GM21619 (cell line): ENCODE data around the gene TLR3.
"Not testable (repeated sequence)": the region's sequence is repeated elsewhere in the genome, so short reads cannot be mapped to it uniquely, and the experiment has no call there.

Experiments
- ATAC-seq: cut with Tn5 transposase; IDR thresholded peaks from one replicate; pipeline ENCODE4 v1.9.1; 2021; ENCODE audit not compliant: unreplicated experiment

The TLR3 gene

GRCh38 chr4:186068581-186069348 is at the start of gene TLR3:
TLR3 (plus strand) TSS chr4:186069156; CDS start chr4:186076620, 7,464 bp downstream.
- ATAC-seq = no peak

DNA sequence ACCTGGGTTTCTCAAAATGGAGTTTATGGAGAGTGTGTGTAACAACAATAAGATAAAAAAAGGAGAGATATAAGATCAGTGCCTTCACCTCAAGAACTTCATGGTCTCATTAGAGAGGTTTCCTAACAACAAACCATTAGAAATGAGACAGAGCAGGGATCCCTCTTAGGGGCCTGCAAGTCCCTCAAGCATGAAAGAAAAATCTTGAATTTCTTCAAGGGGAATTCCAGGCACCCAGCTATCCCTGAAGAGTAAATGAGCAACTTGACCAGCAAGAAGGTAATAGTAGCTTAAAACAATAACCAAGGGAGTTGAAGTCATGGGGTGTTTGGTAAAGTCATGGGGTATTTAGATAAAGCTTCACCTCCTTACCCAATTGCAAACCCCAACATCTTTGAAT is 49.7 kb upstream of the TLR3 start:
- ATAC-seq = no peak

- no peak for ATAC-seq
Measured at GRCh38 chr4:186020106-186020792, 48.7 kb upstream of the TLR3 start.

- no peak for ATAC-seq
Measured at GRCh38 chr4:186020793-186021407, 48.1 kb upstream of the TLR3 start.

- no peak for ATAC-seq
Measured at GRCh38 chr4:186021461-186022167, 47.3 kb upstream of the TLR3 start.

DNA sequence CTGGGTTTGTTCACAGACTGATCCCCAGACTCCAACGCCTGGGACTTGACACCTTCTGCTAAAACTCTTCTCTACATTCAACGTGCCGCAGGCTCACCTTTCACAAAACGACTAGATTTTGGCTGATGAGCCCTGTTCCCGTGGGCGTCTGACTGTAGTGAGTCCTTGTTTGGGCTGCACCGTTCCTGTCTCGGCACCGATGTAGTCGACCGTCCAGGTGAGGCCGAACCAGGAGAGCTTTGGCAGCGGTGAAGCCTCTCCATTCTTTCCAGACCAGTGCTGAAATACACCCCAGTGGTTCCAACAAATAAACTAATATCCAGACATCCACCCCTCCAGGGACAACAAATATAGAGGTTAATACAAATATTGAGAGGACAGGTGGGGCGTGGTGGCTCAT is 45.0 kb upstream of the TLR3 start:
- no peak for ATAC-seq

GRCh38 chr4:186024637-186025407 is 44.1 kb upstream of the TLR3 start:
- ATAC-seq = no peak

- no peak for ATAC-seq
Measured at GRCh38 chr4:186025408-186025690, 43.6 kb upstream of the TLR3 start.

DNA sequence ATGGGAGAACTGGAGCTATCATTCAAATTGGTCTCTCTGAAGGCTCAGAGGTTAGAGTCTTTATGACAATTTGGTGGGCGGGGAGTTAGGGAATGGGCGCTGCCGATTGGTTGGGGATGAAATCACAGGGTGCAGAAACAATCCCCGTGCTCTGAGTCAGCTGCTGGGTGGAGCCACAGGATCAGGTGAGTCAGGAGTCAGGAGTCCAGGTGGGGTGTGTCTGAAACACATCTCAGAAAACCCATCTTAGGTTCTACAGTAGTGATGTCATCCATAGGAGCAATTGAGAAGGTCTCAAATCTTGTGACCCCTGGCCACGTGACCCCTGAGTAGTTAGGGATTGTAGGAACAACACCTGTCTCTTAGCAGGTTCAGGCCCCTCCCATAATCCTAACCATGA is 41.6 kb upstream of the TLR3 start:
- ATAC-seq = no peak

DNA sequence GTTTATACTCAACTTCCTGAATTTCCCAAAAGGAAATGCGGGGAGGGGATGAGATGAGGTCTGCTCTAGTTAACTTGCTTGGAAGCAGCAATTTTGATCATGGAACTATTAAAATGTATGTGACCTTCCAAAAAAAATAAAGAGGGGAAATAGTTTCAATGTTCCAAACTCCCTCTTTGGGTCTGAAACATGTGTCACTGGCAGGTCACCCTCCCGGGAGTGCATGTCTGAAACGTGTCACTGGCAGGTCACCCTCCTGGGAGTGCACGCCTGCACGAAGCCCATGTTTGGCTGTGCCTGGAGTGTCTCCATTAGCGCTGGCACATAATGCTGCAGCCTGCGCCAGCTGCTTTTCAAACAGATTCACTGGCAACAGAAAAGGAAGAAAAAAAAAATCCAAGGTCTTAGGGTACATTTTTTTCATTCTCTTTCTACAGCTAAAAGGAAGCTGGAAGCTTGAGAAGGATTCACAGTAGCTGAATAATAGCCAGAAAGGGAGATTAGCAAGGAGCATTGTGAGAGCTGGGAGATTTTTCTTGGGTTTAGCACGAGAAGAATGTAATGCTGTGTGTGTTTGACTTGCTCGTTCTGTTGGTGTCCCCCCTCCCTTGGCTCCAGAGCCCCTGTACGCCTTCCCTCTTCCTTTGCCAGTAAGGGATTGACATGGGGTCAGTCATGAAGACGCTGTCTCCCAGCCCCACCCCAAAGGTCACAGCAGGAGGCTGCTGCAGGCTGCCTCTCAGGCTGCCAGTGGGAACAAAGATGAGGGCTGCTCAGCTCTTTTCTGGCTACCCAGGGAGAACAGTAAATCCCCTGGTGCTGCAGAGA is 39.2 kb upstream of the TLR3 start:
- ATAC-seq = no peak

- no peak for ATAC-seq
Measured at GRCh38 chr4:186030399-186030775, 38.6 kb upstream of the TLR3 start.

DNA sequence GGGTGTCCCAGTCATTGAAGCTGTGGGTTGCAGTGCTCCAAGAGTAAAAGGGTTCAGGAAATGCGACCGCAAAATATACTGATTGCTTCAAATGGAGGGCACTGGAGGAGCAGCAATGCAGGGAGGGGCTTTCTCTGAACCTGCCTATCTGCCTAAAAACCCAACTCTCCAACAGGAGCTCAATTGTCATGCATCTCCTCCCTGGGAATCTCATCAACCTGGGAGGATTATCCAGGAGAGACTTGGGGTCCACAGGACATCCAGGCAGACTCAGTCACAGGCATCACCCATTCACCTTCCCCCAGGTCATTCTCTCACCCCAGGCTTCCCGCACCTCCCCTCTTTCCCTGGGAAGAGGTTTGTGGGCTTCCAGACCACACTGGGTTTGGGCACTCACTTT is 38.2 kb upstream of the TLR3 start:
- no peak for ATAC-seq

DNA sequence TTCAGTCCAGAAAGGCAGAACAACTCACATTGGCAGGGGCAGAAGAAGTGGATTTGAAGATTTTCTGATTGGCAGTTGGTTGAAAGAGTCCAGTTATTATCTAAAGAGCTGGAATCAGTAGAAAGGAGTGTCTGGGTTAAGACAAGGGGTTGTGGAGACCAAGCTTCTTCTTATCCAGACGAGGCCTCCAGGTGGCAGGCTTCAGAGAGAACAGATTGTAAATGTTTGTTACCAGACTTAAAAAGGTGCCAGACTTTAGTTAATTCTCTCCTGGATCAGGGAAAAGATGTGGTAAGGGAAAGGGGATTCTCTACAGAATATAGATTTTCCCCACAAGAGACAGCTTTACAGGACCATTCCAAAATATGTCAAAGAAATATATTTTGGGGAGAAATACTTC is 36.7 kb upstream of the TLR3 start:
- no peak for ATAC-seq

DNA sequence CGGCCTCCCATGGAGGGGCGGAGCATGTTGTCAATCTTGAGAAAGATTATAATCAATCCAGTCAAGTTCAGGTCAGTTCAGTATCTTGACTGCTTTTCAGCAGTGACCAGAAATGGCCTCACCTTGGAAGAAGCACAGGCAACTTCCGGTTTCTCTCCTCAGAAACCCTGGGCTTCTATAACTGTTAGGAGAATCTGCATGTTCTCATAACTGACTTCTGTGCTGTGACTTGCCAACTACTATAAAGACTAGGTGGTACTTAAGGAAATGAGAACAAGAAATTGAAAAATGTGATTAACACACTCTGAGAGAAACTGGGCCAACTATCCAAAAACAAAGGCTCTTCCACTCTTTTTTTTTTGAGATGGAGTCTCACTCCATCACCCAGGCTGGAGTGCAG is 35.9 kb upstream of the TLR3 start:
- no peak for ATAC-seq

GRCh38 chr4:186034613-186035012 is 34.3 kb upstream of the TLR3 start:
- not testable (repeated sequence) for ATAC-seq

DNA sequence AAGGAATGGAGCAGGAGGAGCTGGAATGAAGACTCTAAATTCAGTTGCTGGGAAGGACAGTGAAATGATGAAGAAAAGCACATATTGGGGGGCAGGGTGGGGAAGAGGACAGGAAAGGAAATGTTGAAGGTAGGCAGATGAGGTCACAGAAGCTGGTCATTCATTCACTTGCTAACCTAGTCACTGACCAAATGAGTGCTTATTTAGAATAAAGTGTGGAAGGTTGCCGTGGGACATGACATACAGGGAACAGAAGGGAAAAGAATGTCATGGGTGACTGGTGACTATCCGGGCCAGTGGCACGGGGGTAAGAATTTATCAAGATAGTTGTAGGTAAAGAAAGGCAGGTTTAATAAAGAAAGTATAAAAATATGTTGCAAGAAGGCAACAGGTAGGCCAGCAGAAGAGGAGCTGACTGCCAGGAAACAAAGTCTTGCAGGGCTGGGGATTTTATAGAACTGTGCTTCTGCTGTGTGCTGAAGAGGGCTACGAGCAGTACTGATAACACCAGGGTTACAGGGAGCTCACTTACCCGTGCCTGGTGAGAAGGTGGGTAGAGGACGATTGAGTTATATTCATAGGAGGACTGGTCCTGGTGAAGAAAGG is 31.9 kb upstream of the TLR3 start:
- ATAC-seq = no peak

DNA sequence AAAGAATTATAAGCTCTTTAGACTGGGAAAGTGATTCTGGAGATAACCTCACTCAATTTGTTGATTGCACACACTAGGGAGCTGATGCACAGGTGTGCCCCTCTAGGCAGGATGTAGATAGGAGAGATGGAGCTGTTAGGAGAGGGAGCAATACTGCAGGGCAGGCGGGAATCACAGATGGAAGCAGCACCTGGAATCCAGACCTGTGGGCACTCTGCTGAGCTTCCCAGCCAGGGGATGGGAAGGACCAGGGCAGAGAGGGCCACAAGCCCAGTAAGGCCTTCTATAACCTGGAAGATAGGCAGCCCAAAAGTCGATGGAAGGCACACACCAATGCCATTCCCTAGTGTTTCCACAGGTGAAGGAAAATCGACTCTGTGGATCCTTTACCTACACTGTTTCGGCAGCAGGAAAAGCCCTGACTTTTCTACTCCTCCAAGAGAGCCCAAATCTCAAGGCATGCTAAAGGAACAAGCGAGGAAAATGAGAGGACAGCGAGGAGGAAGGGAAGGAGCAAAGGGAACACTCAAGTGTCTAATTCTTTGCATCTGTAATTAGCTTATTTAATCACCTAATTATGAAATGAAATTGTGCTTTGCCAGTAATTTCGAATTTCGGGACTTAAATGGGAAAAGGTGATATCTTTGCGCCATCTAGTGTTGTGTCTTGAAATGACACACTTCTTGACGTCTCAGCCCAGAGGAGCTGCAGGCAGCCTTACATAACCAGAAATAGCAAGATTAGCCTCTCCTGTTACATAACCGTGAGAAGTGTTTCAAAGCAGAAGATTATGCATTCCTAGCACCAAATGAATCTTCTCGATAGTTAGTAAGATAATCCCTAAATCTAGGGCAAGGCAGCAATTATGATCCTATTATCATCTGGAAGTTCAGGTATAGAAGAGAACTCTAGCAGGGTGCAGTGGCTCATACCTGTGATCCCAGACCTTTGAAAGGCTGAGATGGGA is 31.0 kb upstream of the TLR3 start:
- ATAC-seq = peak; percentile 71

- no peak for ATAC-seq
Measured at GRCh38 chr4:186039697-186040096, 29.3 kb upstream of the TLR3 start.

DNA sequence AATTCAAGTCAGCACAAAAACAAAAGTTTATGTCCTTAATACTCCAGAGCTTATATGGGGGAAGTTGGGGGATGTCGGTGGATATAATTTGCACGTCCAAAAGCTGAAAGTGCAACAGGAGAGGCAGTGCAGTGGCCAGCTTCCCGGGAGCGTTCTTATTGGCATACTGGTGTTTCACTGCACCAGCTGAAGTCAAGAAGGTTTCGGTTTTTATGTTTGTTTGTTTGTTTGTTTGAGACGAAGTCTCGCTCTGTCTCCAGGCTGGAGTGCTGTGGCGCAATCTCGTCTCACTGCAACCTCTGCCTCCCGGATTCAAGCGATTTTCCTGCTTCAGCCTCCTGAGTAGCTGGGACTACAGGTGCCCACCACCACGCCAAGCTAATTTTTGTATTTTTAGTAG is 28.6 kb upstream of the TLR3 start:
- no peak for ATAC-seq
